ENCODE results near the gene FUT9.
"Not testable (repeated sequence)": the region's sequence is repeated elsewhere in the genome, so short reads cannot be mapped to it uniquely, and the experiment has no call there.

FUT9 gene

DNA sequence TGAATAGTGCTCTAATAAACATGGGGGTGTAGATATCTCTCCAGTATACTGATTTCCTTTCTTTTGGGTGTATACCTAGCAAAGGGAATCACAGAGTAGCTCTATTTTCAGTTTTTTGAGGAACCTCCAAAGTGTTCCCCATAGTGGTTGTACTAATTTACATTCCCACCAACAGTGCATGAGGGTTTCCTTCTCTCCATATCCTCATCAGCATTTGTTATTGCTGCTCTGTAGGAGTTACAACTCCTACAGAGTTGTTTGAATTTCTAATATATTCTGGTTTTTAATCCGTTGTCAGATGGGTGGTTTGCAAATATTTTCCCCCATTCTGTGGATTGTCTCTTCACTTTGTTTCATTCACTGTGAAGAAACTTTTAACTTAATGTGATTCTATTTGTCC is 207.9 kb downstream of the FUT9 start:
- no peaks in the 10 kb centered on the region for H3K36me3 ChIP-seq (ENCODE audit: insufficient read depth, low read length)
- H3K4me3 ChIP-seq (ENCODE audit: low read length), result no peak overlapping the region
- peak overlapping the region; percentile 35; the same call in 1 of the 2 replicates for H3K27ac ChIP-seq (ENCODE audit: low read depth, low read length)
- H3K9ac ChIP-seq (ENCODE audit: low read depth, low read length), result no peak overlapping the region
- WGBS, result 13% methylated on average over 1 of the region's 1 CpG
- no peaks in the 10 kb centered on the region for H3K9me3 ChIP-seq (ENCODE audit: insufficient read depth, low read depth, low read length)
- peaks cover 16% of the 10 kb centered on the region for H3K4me1 ChIP-seq (ENCODE audit: insufficient read depth, low read length)
- H3K27me3 ChIP-seq (ENCODE audit: insufficient read depth, low read length), result no peaks in the 10 kb centered on the region

DNA sequence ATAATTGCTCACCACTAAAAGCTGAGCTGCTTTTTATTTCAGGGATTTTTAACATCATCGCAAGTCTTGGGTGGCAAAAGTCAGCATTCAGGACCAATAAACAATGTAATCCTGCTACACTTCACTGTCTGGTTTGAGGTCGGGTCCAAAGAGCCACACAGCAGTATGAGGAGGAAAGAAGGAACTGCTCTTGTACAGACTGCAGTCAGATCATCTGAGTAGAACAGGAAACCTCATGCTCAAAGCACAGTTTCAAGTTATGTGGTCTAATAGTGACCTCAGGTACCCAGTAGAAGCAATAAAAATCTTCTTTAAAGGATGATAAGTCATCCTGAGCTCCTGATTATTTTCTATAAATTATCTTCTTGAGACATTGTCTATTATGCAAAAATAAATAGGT is 211.4 kb downstream of the FUT9 start:
- H3K36me3 ChIP-seq (ENCODE audit: insufficient read depth, low read length), result no peaks in the 10 kb centered on the region
- no peak overlapping the region for H3K9ac ChIP-seq (ENCODE audit: low read depth, low read length)
- peaks cover 20% of the 10 kb centered on the region for H3K4me1 ChIP-seq (ENCODE audit: insufficient read depth, low read length)
- WGBS, result 95% methylated on average over 2 of the region's 2 CpGs
- no peak overlapping the region for H3K27ac ChIP-seq (ENCODE audit: low read depth, low read length)
- H3K9me3 ChIP-seq (ENCODE audit: insufficient read depth, low read depth, low read length), result no peaks in the 10 kb centered on the region
- no peak overlapping the region for H3K4me3 ChIP-seq (ENCODE audit: low read length)
- no peaks in the 10 kb centered on the region for H3K27me3 ChIP-seq (ENCODE audit: insufficient read depth, low read length)

DNA sequence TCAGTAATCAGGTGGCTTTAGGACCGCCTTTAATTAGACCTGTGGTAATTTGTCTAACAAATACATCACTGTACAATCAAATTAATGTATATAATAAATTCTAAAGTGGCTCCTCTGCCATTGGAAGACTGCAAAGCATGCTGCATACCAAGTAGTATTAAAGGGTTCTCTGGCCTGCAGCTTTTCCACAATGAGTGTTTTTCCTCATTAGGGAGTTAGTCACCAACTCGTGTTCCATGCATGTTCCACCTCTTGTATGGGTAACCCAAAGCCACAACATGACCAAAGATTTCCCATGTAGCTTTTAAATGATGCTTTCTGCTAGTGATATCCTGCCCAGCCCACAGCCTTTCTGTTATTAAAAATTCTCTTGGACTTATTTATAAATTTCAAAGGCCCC is 218.7 kb downstream of the FUT9 start:
- H3K27ac ChIP-seq (ENCODE audit: low read depth, low read length), result no peak overlapping the region
- no peak overlapping the region for H3K9ac ChIP-seq (ENCODE audit: low read depth, low read length)
- H3K4me1 ChIP-seq (ENCODE audit: insufficient read depth, low read length), result peaks cover 15% of the 10 kb centered on the region
- H3K4me3 ChIP-seq (ENCODE audit: low read length), result no peak overlapping the region
- H3K9me3 ChIP-seq (ENCODE audit: insufficient read depth, low read depth, low read length), result no peaks in the 10 kb centered on the region
- no peaks in the 10 kb centered on the region for H3K27me3 ChIP-seq (ENCODE audit: insufficient read depth, low read length)
- 87% methylated on average over 1 of the region's 2 CpGs for WGBS
- no peaks in the 10 kb centered on the region for H3K36me3 ChIP-seq (ENCODE audit: insufficient read depth, low read length)

DNA sequence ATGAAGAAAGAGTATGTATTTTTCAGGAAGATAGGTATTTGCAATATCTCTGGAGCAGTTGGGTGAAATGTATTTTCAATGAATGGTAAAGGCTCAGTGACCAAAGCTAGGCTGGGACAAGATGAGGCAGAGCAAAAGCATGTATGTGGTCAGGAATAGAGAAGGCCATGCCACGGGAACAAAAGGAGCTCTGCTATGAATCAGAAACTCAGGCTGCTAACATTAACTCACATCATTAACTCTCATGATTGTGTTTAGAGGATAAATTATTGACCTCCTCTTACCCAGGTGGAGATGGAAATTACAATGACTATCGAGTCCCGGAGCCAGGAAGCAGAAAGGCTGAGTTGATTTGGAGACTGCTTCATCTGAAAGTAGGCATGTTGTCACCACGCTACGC is 220.2 kb downstream of the FUT9 start:
- Histone ChIP-seq H3K4me1 (ENCODE audit: insufficient read depth, low read length) (peaks cover 10% of the 10 kb centered on the region), H3K27me3 (ENCODE audit: insufficient read depth, low read length) (no peaks in the 10 kb centered on the region), H3K4me3 (ENCODE audit: low read length) (no peak overlapping the region), H3K27ac (ENCODE audit: low read depth, low read length) (no peak overlapping the region), H3K9ac (ENCODE audit: low read depth, low read length) (no peak overlapping the region), H3K36me3 (ENCODE audit: insufficient read depth, low read length) (no peaks in the 10 kb centered on the region), H3K9me3 (ENCODE audit: insufficient read depth, low read depth, low read length) (no peaks in the 10 kb centered on the region)
- WGBS, result 95% methylated on average over 4 of the region's 5 CpGs

DNA sequence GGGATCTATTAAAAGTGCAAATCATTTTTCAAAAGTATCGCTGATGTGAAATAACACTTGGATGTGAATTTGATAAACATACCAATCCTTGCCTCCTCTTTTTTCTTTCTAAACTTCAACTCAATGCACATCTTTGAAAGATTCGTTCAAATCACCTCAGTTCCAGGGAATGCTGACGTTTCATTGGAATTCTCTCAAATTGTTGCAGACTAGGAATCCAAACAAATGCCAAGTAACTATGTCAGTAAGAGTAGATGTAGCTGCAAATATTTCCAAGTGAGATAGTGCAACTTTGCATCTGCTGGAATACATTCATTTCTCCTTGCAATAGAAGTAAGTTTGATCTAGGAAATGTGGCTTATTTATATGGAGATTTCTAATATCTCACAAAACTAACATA is 220.7 kb downstream of the FUT9 start:
- Histone ChIP-seq H3K9ac (ENCODE audit: low read depth, low read length) (no peak overlapping the region), H3K27ac (ENCODE audit: low read depth, low read length) (no peak overlapping the region), H3K9me3 (ENCODE audit: insufficient read depth, low read depth, low read length) (no peaks in the 10 kb centered on the region), H3K36me3 (ENCODE audit: insufficient read depth, low read length) (no peaks in the 10 kb centered on the region), H3K27me3 (ENCODE audit: insufficient read depth, low read length) (no peaks in the 10 kb centered on the region), H3K4me1 (ENCODE audit: insufficient read depth, low read length) (peaks cover 10% of the 10 kb centered on the region), H3K4me3 (ENCODE audit: low read length) (no peak overlapping the region)
- 89% methylated on average over 3 of the region's 3 CpGs for WGBS

DNA sequence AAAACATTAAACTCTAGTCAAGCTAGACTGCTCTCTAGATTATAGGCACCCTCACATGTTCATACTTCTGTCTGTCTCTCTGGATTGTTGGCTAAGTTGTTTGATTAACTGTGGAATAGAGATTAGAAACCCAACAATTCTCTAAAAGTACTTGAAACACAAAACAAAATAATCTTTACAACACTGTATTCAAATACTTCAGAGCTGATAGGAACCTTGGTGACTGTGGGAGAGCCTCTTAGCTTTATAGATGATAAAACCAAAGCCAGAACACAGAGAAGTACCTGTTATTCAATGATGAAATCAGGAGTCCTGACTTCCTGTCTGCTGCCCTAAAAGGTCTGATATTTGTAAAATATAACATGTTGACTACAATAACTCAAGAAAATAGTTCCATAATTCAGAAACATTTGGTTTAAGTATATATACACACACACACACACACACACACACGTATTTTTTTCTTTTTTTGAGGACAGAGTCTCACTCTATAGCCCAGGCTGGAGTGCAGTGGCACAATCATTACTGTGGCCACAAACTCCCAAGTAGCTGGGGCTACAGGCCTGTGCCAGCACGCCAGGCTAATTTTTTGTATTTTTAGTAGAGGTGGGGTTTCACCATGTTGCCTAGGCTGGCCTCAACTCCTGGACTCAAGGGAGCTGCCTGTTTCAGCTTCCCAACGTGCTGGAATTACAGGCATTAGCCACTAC is 222.0 kb downstream of the FUT9 start:
- Histone ChIP-seq H3K4me1 (ENCODE audit: insufficient read depth, low read length) (peaks cover 10% of the 10 kb centered on the region), H3K4me3 (ENCODE audit: low read length) (no peak overlapping the region), H3K27me3 (ENCODE audit: insufficient read depth, low read length) (no peaks in the 10 kb centered on the region), H3K9ac (ENCODE audit: low read depth, low read length) (no peak overlapping the region), H3K27ac (ENCODE audit: low read depth, low read length) (no peak overlapping the region), H3K9me3 (ENCODE audit: insufficient read depth, low read depth, low read length) (no peaks in the 10 kb centered on the region), H3K36me3 (ENCODE audit: insufficient read depth, low read length) (no peaks in the 10 kb centered on the region)
- 96% methylated on average over 3 of the region's 3 CpGs for WGBS

DNA sequence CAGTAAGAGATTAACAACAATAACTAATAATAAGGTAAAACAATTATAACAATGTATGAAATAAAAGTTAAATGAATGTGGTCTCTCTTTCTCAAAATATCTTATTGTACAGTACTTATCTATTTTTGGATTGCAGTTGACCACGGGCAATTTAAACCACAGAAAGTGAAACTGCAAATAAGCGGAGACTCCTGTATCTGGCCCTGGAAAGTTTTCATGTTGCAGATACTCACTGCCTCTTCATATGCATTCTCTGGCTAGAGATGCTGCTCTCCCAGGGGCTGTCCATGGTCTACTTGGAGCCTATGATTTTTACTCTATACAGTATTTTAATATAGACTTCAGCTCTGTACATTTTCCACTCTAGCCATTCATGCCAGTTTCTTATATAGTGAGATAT is 230.8 kb downstream of the FUT9 start:
- WGBS, result 90% methylated on average over 2 of the region's 2 CpGs
- H3K4me1 ChIP-seq (ENCODE audit: insufficient read depth, low read length), result no peaks in the 10 kb centered on the region
- H3K27ac ChIP-seq (ENCODE audit: low read depth, low read length), result no peak overlapping the region
- no peaks in the 10 kb centered on the region for H3K36me3 ChIP-seq (ENCODE audit: insufficient read depth, low read length)
- H3K9me3 ChIP-seq (ENCODE audit: insufficient read depth, low read depth, low read length), result no peaks in the 10 kb centered on the region
- H3K9ac ChIP-seq (ENCODE audit: low read depth, low read length), result no peak overlapping the region
- no peak overlapping the region for H3K4me3 ChIP-seq (ENCODE audit: low read length)
- no peaks in the 10 kb centered on the region for H3K27me3 ChIP-seq (ENCODE audit: insufficient read depth, low read length)

DNA sequence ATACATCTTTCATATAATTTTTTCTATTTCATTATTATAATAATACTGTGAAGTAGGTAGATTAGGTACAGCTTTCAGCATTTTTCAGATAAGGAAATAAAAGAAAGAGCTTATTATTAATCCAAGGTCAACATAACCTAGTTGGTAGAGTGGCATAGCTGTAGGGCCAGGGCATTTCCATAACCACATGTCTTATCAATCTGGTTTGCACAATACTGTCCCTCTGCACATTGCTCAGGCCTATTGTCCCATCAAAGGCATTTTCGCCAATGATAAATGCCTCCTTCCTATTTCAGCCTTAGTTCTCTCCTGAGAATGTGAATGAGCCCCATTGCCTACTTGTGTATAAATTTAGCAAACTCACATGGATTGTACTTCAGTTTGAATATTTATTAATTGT is 234.0 kb downstream of the FUT9 start:
- no peak overlapping the region for H3K4me3 ChIP-seq (ENCODE audit: low read length)
- no peaks in the 10 kb centered on the region for H3K9me3 ChIP-seq (ENCODE audit: insufficient read depth, low read depth, low read length)
- no peak overlapping the region for H3K9ac ChIP-seq (ENCODE audit: low read depth, low read length)
- H3K4me1 ChIP-seq (ENCODE audit: insufficient read depth, low read length), result no peaks in the 10 kb centered on the region
- H3K27ac ChIP-seq (ENCODE audit: low read depth, low read length), result no peak overlapping the region
- H3K27me3 ChIP-seq (ENCODE audit: insufficient read depth, low read length), result no peaks in the 10 kb centered on the region
- no peaks in the 10 kb centered on the region for H3K36me3 ChIP-seq (ENCODE audit: insufficient read depth, low read length)
- WGBS, result 90% methylated on average over 1 of the region's 1 CpG

DNA sequence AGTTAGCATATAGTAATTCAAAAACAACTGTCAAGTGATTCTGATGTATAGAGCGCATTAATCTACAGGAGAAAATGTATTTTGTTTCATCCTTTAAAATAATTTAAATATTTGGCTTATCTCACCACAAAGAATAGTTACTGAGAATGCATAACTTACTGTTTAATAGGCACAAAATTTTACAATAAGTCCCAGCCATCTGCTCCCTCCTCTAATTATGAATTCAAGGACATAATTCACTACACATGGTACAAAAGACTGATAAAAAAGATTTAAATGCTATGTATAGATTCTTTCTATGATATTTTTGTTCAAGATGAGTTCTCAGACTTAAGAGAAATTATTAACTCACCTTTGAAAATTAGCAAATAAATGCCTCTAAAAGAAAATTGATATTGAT is 242.0 kb downstream of the FUT9 start:
- Histone ChIP-seq H3K4me1 (ENCODE audit: insufficient read depth, low read length) (no peaks in the 10 kb centered on the region), H3K36me3 (ENCODE audit: insufficient read depth, low read length) (no peaks in the 10 kb centered on the region), H3K27me3 (ENCODE audit: insufficient read depth, low read length) (no peaks in the 10 kb centered on the region), H3K9ac (ENCODE audit: low read depth, low read length) (no peak overlapping the region), H3K27ac (ENCODE audit: low read depth, low read length) (no peak overlapping the region), H3K4me3 (ENCODE audit: low read length) (no peak overlapping the region), H3K9me3 (ENCODE audit: insufficient read depth, low read depth, low read length) (no peaks in the 10 kb centered on the region)
- no CpG with 5 or more reads among the region's 1 CpG for WGBS

DNA sequence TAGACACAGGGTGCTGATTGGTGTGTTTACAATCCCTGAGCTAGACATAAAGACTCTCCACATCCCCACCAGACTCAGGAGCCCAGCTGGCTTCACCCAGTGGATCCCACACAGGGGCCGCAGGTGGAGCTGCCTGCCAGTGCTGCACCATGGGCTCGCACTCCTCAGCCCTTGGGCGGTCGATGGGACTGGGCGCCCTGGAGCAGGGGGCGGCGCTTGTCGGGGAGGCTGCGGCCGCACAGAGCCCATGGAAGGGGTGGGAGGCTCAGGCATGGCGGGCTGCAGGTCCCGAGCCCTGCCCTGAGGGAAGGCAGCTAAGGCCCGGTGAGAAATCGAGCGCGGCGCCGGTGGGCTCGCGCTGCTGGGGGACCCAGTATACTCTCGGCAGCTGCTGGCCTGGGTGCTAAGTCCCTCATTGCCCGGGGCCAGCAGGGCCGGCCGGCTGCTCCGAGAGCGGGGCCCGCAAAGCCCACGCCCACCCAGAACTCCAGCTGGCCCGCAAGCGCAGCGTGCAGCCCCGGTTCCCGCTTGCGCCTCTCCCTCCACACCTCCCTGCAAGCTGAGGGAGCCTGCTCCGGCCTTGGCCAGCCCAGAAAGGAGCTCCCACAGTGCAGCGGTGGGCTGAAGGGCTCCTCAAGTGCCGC is 245.1 kb downstream of the FUT9 start:
- not testable (repeated sequence) for H3K27ac ChIP-seq (ENCODE audit: low read depth, low read length); H3K9me3 ChIP-seq (ENCODE audit: insufficient read depth, low read depth, low read length); H3K27me3 ChIP-seq (ENCODE audit: insufficient read depth, low read length); H3K4me1 ChIP-seq (ENCODE audit: insufficient read depth, low read length); H3K4me3 ChIP-seq (ENCODE audit: low read length); H3K9ac ChIP-seq (ENCODE audit: low read depth, low read length); H3K36me3 ChIP-seq (ENCODE audit: insufficient read depth, low read length)
- 97% methylated on average over 37 of the region's 37 CpGs for WGBS

Measured in HUES64 (cell line).